GM23338 (cell line): ENCODE results near the gene ZNF792. TPM values are rescaled to one million over a fixed set of nuclear protein-coding genes. Genes with fewer than 3 reads are reported as not detected.

Experiments
- ATAC-seq: fragments of 200-7000 bp; cut with Tn5 transposase; 3 replicates; pipeline ENCODE4 v1.9.1; 2020
- DNase-seq: peaks from one replicate; pipeline ENCODE4 v3.0.0-alpha.2; 2015; ENCODE audit warnings: low spot score
- H2AFZ ChIP-seq: fragments of 200-600 bp; sonication (generic); 2 replicates; pipeline ENCODE4 v1.8.0; 2016; ENCODE audit warnings: antibody characterized with exemption, mild to moderate bottlenecking, moderate library complexity
- H3F3A ChIP-seq: fragments of 200-600 bp; sonication (generic); replicated peaks from 2 replicates; pipeline ENCODE4 v1.8.0; 2017; ENCODE audit warnings: antibody characterized with exemption, mixed run types, low read depth
- H3K27ac ChIP-seq: fragments of 200-600 bp; sonication (generic); 2 replicates; pipeline ENCODE4 v1.6.1; 2016; ENCODE audit warnings: low read depth
- H3K27me3 ChIP-seq: fragments of 200-600 bp; sonication (generic); 2 replicates; pipeline ENCODE4 v1.8.0; 2016; ENCODE audit warnings: mild to moderate bottlenecking, mixed run types, moderate library complexity; ENCODE audit not compliant: insufficient read depth
- H3K36me3 ChIP-seq: fragments of 200-600 bp; sonication (generic); 2 replicates; pipeline ENCODE4 v1.8.0; 2016; ENCODE audit warnings: mild to moderate bottlenecking; ENCODE audit not compliant: insufficient read depth
- H3K4me1 ChIP-seq: fragments of 200-600 bp; sonication (generic); 2 replicates; pipeline ENCODE4 v1.8.0; 2016; ENCODE audit warnings: mild to moderate bottlenecking, moderate library complexity; ENCODE audit not compliant: insufficient read depth
- H3K4me2 ChIP-seq: fragments of 200-600 bp; sonication (generic); 2 replicates; pipeline ENCODE4 v1.7.1; 2017; ENCODE audit warnings: mixed run types
- H3K4me3 ChIP-seq: fragments of 200-600 bp; sonication (generic); 2 replicates; pipeline ENCODE4 v1.6.1; 2016; ENCODE audit warnings: mixed run types
- H3K79me2 ChIP-seq: fragments of 200-600 bp; sonication (generic); replicated peaks from 2 replicates; pipeline ENCODE4 v1.8.0; 2017; ENCODE audit warnings: mild to moderate bottlenecking; ENCODE audit not compliant: insufficient read depth
- H3K9me2 ChIP-seq: fragments of 200-600 bp; sonication (generic); 2 replicates; pipeline ENCODE4 v1.8.0; 2017; ENCODE audit not compliant: insufficient read depth
- H4K20me1 ChIP-seq: fragments of 200-600 bp; sonication (generic); replicated peaks from 2 replicates; pipeline ENCODE4 v1.8.0; 2017; ENCODE audit warnings: mild to moderate bottlenecking; ENCODE audit not compliant: insufficient read depth
- H3K27ac Mint-ChIP-seq: 2 replicates; pipeline ENCODE4 v1.8.0; 2020; ENCODE audit warnings: inconsistent platforms, mild to moderate bottlenecking, moderate library complexity, mixed read lengths
- H3K27me3 Mint-ChIP-seq: 3 replicates; pipeline ENCODE4 v1.8.0; 2022; ENCODE audit warnings: low read depth, mild to moderate bottlenecking, moderate library complexity, mixed read lengths, inconsistent platforms; ENCODE audit not compliant: insufficient read depth, poor library complexity
- H3K36me3 Mint-ChIP-seq: 3 replicates; pipeline ENCODE4 v1.8.0; 2021; ENCODE audit warnings: low read depth, mild to moderate bottlenecking, inconsistent platforms, moderate library complexity, mixed read lengths
- H3K4me1 Mint-ChIP-seq: 3 replicates; pipeline ENCODE4 v1.8.0; 2020; ENCODE audit warnings: mild to moderate bottlenecking, inconsistent platforms, mixed read lengths
- H3K4me3 Mint-ChIP-seq: 3 replicates; pipeline ENCODE4 v1.8.0; 2021; ENCODE audit warnings: moderate library complexity, mild to moderate bottlenecking, inconsistent platforms, mixed read lengths
- H3K9me3 Mint-ChIP-seq: 3 replicates; pipeline ENCODE4 v1.8.0; 2020; ENCODE audit warnings: moderate library complexity, mild to moderate bottlenecking, inconsistent platforms, mixed read lengths
- CREB1 ChIP-seq: fragments of 250-450 bp; sonication (Bioruptor Pico); IDR thresholded peaks from 2 replicates; pipeline ENCODE4 v1.5.0; 2020; ENCODE audit warnings: low read depth, mild to moderate bottlenecking, moderate library complexity
- EZH2 ChIP-seq: fragments of 200-600 bp; sonication (generic); IDR thresholded peaks from one replicate; pipeline ENCODE4 v1.8.0; 2017; ENCODE audit warnings: antibody characterized with exemption, mild to moderate bottlenecking, low read depth; ENCODE audit not compliant: unreplicated experiment
- JUNB ChIP-seq: IDR thresholded peaks from one replicate; pipeline ENCODE4 v1.6.1; 2016; ENCODE audit warnings: antibody characterized with exemption; ENCODE audit not compliant: unreplicated experiment
- POLR2AphosphoS5 ChIP-seq: IDR thresholded peaks from 2 replicates; pipeline ENCODE4 v1.6.1; 2016; ENCODE audit warnings: antibody characterized with exemption, low read depth
- STAT1 ChIP-seq: IDR thresholded peaks from one replicate; pipeline ENCODE4 v1.6.1; 2016; ENCODE audit warnings: antibody characterized with exemption; ENCODE audit not compliant: unreplicated experiment
- ZNF331 ChIP-seq: fragments of 250-450 bp; sonication (Bioruptor Pico); IDR thresholded peaks from 2 replicates; pipeline ENCODE4 v1.5.0; 2020; ENCODE audit warnings: low read depth, mild to moderate bottlenecking, moderate library complexity
- polyA plus RNA-seq: library from polyadenylated mRNA; unstranded; fragments of >200 nt; fragmentation: Nextera tagmentation; extraction: Ambion mirVana; gene quantifications from 2 replicates; pipeline ENCODE4 v1.2.1, GENCODE V29; 2016
- total RNA-seq: library from RNA; depleted of rRNA; stranded (reverse); fragments of >200 nt; shearing (Covaris generic); gene quantifications from 2 replicates; pipeline ENCODE4 v1.2.3, GENCODE V29; 2014
- TF ChIP-seq, protein P1 (sequence below): fragments of 250-450 bp; sonication (Bioruptor Pico); IDR thresholded peaks from 2 replicates; pipeline ENCODE4 v1.5.0; 2020; ENCODE audit warnings: mild to moderate bottlenecking, moderate library complexity
- TF ChIP-seq, protein P2 (sequence below): IDR thresholded peaks from 2 replicates; pipeline ENCODE4 v1.6.1; 2016; ENCODE audit warnings: antibody characterized with exemption
- TF ChIP-seq, protein P3 (sequence below), 2 experiments: fragments of 200-600 bp in 1 of 2; sonication (generic) in 1 of 2; conservative IDR thresholded peaks; 2 replicates each; pipeline versions ENCODE4 v1.5.1 to v1.6.1; 2016 to 2017; ENCODE audit warnings: antibody characterized with exemption in 2 of 2, low read depth in 2 of 2, mild to moderate bottlenecking in 2 of 2, moderate library complexity in 1 of 2

The ZNF792 gene
- total and polyA plus RNA-seq, 2 experiments from 2014 or later, result 1.3 to 12.8 TPM

DNA sequence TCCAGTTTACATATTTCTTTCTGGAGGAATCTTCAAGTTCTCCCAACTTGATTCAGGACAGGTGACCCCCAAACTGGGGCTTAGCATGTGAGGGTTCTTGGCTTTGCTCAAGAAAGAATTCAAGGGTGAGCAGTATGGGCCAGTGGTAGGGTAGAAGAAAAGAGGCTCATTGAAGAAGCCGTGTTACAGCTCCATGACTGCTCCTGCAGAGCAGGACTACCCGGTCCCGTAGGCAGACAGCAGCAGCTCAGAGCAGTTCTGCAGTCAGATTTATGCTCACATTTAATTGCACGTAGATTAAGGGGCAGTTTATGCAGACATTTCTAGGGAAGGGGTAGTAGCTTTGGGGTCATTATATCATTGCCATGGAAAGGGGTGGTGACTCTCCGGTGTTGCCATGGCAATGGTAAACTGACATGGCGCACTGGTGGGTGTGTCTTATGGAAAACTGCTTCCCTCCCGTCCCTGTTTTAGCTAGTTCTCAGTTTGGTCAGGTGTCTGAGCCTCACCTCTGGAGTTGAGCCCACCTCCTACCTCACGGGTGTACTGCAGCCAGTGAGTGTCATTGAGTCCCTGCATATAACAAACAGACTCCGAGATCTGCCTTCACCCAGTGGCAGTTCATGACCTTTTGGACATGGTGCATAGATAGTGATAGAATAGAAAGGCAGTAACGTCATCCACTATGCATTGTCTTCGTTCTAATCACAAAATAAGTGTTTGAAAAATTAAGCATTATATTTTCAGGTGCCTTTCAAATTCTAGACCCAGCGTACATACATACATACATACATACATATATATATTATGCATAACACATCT lies 16.0 kb upstream of the ZNF792 start (continued):
- TF ChIP-seq, protein P1, sequence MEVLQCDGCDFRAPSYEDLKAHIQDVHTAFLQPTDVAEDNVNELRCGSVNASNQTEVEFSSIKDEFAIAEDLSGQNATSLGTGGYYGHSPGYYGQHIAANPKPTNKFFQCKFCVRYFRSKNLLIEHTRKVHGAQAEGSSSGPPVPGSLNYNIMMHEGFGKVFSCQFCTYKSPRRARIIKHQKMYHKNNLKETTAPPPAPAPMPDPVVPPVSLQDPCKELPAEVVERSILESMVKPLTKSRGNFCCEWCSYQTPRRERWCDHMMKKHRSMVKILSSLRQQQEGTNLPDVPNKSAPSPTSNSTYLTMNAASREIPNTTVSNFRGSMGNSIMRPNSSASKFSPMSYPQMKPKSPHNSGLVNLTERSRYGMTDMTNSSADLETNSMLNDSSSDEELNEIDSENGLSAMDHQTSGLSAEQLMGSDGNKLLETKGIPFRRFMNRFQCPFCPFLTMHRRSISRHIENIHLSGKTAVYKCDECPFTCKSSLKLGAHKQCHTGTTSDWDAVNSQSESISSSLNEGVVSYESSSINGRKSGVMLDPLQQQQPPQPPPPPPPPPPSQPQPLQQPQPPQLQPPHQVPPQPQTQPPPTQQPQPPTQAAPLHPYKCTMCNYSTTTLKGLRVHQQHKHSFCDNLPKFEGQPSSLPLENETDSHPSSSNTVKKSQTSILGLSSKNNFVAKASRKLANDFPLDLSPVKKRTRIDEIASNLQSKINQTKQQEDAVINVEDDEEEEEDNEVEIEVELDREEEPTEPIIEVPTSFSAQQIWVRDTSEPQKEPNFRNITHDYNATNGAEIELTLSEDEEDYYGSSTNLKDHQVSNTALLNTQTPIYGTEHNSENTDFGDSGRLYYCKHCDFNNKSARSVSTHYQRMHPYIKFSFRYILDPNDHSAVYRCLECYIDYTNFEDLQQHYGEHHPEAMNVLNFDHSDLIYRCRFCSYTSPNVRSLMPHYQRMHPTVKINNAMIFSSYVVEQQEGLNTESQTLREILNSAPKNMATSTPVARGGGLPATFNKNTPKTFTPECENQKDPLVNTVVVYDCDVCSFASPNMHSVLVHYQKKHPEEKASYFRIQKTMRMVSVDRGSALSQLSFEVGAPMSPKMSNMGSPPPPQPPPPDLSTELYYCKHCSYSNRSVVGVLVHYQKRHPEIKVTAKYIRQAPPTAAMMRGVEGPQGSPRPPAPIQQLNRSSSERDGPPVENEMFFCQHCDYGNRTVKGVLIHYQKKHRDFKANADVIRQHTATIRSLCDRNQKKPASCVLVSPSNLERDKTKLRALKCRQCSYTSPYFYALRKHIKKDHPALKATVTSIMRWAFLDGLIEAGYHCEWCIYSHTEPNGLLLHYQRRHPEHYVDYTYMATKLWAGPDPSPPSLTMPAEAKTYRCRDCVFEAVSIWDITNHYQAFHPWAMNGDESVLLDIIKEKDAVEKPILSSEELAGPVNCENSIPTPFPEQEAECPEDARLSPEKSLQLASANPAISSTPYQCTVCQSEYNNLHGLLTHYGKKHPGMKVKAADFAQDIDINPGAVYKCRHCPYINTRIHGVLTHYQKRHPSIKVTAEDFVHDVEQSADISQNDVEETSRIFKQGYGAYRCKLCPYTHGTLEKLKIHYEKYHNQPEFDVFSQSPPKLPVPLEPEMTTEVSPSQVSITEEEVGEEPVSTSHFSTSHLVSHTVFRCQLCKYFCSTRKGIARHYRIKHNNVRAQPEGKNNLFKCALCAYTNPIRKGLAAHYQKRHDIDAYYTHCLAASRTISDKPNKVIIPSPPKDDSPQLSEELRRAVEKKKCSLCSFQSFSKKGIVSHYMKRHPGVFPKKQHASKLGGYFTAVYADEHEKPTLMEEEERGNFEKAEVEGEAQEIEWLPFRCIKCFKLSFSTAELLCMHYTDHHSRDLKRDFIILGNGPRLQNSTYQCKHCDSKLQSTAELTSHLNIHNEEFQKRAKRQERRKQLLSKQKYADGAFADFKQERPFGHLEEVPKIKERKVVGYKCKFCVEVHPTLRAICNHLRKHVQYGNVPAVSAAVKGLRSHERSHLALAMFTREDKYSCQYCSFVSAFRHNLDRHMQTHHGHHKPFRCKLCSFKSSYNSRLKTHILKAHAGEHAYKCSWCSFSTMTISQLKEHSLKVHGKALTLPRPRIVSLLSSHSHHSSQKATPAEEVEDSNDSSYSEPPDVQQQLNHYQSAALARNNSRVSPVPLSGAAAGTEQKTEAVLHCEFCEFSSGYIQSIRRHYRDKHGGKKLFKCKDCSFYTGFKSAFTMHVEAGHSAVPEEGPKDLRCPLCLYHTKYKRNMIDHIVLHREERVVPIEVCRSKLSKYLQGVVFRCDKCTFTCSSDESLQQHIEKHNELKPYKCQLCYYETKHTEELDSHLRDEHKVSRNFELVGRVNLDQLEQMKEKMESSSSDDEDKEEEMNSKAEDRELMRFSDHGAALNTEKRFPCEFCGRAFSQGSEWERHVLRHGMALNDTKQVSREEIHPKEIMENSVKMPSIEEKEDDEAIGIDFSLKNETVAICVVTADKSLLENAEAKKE (CRISPR knock-in tag), result no peak
- no peak for TF ChIP-seq EZH2
- no peak for TF ChIP-seq CREB1 (CRISPR knock-in tag)
- TF ChIP-seq, protein P2, sequence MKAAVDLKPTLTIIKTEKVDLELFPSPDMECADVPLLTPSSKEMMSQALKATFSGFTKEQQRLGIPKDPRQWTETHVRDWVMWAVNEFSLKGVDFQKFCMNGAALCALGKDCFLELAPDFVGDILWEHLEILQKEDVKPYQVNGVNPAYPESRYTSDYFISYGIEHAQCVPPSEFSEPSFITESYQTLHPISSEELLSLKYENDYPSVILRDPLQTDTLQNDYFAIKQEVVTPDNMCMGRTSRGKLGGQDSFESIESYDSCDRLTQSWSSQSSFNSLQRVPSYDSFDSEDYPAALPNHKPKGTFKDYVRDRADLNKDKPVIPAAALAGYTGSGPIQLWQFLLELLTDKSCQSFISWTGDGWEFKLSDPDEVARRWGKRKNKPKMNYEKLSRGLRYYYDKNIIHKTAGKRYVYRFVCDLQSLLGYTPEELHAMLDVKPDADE, result no peak
- no peak for TF ChIP-seq STAT1
- no peak for TF ChIP-seq ZNF331
- TF ChIP-seq JUNB, result no peak
- no peak for TF ChIP-seq POLR2AphosphoS5

DNA sequence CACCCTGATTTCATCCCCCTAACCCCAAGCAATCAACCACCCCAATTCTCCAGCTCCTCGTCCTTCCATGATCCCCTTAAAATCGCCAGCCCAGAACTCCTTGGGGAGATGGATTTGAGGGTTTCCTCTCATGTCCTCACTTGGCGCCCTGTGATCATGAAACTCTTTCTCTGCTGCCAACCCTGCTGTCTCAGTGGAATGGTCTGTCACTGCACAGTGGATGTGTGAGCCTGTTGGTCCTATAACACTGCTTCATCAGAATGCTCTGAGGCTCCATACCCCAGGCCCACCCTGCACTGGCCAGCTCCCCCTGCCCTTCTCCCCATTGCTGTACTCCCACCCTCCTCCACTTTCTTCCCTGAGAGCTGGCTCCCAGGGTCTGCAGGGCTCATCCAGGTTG lies 12.6 kb upstream of the ZNF792 start:
- ATAC-seq (no peak), DNase-seq (no peak)
- no peak overlapping the region for H2AFZ ChIP-seq
- no peaks in the 10 kb centered on the region for H4K20me1 ChIP-seq
- no peaks in the 10 kb centered on the region for H3K79me2 ChIP-seq
- TF ChIP-seq STAT1 (no peak), JUNB (no peak)
- TF ChIP-seq, protein P3, sequence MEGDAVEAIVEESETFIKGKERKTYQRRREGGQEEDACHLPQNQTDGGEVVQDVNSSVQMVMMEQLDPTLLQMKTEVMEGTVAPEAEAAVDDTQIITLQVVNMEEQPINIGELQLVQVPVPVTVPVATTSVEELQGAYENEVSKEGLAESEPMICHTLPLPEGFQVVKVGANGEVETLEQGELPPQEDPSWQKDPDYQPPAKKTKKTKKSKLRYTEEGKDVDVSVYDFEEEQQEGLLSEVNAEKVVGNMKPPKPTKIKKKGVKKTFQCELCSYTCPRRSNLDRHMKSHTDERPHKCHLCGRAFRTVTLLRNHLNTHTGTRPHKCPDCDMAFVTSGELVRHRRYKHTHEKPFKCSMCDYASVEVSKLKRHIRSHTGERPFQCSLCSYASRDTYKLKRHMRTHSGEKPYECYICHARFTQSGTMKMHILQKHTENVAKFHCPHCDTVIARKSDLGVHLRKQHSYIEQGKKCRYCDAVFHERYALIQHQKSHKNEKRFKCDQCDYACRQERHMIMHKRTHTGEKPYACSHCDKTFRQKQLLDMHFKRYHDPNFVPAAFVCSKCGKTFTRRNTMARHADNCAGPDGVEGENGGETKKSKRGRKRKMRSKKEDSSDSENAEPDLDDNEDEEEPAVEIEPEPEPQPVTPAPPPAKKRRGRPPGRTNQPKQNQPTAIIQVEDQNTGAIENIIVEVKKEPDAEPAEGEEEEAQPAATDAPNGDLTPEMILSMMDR (conservative IDR thresholded peaks at IDR 0.05; ENCODE audit: low read depth in 2 of 2), result no peak
- H3K9me2 ChIP-seq, result 0 out of 2 replicates have a peak, but pooled peaks cover 3% of the 10 kb centered on the region
- no peaks in the 10 kb centered on the region for H3K36me3 ChIP-seq
- H3K27ac ChIP-seq, result no peak overlapping the region
- Mint-ChIP-seq H3K36me3 (peaks cover 4% of the 10 kb centered on the region; the same call in 1 of the 3 replicates), H3K27me3 (peaks cover 3% of the 10 kb centered on the region), H3K4me3 (no peak overlapping the region), H3K27ac (no peak overlapping the region), H3K9me3 (peaks cover 14% of the 10 kb centered on the region), H3K4me1 (peaks cover 22% of the 10 kb centered on the region)
- no peak overlapping the region for H3K4me3 ChIP-seq
- H3K4me1 ChIP-seq, result peaks cover 25% of the 10 kb centered on the region
- H3K27me3 ChIP-seq, result no peaks in the 10 kb centered on the region
- no peak overlapping the region for H3K4me2 ChIP-seq
- no peaks in the 10 kb centered on the region for H3F3A ChIP-seq
